GM10847 (cell line): Measurements from ENCODE around the gene MT1X.

Source experiments
- POLR2A ChIP-seq: IDR thresholded peaks from 2 replicates; pipeline ENCODE4 v1.6.1; 2011; ENCODE audit not compliant: insufficient read length; ENCODE audit errors: extremely low read depth

The MT1X gene

DNA sequence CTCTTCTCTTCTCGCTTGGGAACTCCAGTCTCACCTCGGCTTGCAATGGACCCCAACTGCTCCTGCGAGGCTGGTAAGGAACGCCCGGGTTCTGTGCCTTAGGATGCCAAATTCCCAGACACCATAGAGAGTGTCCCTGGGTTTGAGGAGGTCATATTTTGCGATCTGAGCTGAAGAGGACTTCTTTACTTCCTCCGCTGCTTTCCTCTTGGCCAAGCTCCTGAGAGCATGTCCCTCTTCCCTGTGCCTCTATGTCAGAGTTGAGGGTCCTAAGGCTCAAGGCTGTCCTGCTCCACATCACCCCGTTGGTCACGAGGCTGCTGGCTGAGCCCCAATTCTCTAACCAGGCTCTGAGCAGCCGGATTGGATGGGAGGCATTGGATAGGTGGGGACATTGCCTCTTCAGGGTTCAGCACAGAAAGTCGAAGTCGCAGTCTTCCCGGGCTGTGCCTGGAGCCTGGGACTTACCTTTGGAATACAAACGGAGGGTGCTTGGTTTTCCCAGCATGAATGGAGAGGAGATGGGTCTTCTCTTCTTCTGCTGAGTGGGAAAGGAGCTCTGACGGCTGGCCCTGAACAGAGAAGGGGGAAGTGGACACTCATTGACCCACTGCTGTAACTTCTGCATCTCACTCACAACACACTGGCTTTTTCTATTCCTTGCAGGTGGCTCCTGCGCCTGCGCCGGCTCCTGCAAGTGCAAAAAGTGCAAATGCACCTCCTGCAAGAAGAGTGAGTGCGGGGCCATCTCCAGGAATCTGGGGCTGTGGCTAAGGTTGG, 12.2 kb upstream of the MT1X start:
- no peak for TF ChIP-seq POLR2A

DNA sequence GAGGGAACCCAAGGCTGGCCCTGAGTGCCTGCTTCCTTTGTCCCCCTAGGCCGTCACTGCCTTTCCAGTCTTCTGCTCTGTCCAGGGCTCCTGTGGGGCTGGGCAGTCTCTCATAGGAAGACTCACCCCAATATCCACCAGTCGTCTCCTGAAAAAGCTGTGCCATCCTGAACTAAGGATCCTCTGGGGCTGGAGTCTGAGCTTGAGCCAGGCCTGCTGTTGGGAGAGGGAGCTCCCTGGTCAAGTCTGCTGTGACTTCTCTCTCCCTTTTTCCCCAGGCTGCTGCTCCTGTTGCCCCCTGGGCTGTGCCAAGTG, 11.7 kb upstream of the MT1X start:
- TF ChIP-seq POLR2A, result no peak

DNA sequence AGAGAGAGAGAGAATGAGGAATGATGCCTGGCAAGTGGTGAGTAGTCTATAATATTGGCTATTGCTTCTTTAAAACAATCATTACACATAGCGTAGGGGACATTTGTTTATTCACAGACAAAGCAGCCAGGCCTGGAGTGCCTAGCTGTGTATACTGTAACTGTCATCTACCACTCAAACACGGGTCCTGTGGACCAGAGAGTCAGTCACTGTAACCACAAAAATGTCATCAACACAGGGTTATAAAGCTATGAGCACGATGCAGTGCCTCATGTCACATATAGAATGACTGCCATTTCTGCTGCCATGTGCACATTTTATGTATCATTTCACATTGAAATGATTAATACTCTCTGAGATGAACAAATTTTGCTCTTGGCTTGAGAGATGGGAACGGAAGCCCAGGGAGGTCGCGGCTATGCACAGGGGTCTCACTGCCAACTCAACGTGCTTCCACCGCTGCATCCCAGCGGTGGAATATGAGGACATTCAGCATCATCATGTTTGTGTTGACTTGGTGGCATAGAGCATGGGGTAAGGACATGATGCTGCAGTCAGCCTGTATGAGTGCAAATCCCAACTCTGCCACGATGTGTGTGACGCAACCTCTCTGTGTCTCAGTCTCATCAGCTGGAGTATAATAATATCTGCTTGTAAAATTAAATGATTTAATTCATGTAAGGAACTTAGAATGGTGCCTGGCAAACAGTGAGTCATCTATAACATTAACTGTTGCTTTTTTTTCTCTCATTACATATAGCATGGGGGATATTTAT, 9.3 kb upstream of the MT1X start:
- no peak for TF ChIP-seq POLR2A

DNA sequence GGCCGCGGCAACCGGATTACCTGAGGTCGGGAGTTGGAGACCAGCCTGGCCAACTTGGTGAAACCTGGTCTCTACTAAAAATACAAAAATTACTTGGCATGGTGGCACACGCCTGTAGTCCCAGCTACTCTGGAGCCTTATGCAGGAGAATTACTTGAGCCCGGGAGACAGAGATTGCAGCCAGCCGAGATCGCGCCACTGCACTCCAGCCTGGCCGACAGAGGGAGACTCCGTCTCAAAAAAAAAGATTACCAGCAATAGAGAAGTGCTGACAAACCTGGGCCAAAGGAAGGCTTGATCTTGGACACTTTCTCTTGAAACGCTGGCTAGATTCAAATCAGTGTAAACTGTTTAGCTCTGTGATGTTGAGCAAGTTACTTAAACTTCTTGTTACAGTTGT, 8.3 kb upstream of the MT1X start:
- no peak for TF ChIP-seq POLR2A

DNA sequence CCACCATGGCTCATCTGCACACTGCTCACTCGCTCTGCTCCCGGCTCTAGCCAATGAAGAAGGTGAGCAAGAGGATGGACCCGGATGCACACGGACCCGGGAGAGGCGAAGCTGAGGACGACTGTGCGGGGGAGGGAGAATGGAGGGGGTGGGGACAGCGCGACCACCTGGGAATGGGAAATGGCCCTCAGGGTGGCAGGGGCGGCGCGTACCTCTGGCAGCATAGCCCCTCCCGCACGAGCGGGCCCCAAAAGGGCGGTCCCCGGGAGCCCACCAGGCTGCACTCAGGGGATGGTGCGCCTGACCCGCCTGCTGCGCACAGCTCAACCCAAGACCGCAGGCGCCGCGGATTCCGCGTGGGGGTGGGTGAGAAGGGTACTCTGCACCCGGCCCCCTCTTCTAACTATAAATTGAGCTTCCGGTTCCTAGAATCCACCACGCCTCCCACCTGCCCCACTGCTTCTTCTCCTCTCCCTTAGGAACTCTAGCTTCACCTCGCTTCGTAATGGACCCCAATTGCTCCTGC, 6.5 kb upstream of the MT1X start:
- no peak for TF ChIP-seq POLR2A

DNA sequence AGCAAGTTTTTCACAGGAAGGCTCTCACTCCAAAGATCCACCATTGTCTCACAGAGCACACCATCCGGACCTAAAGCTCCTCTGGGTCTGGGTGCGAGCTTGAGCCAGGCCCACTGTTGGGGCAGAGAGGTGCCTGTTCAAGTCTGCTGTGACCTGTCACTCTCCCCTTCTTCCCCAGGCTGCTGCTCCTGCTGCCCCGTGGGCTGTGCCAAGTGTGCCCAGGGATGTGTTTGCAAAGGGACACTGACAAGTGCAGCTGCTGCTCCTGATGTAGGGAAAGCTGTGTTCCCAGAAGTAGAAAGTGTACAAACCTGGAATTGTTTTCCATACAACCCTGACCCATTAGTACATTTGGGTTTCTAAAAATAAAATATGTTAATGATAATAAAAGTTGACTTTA, 4.8 kb upstream of the MT1X start:
- TF ChIP-seq POLR2A, result no peak

DNA sequence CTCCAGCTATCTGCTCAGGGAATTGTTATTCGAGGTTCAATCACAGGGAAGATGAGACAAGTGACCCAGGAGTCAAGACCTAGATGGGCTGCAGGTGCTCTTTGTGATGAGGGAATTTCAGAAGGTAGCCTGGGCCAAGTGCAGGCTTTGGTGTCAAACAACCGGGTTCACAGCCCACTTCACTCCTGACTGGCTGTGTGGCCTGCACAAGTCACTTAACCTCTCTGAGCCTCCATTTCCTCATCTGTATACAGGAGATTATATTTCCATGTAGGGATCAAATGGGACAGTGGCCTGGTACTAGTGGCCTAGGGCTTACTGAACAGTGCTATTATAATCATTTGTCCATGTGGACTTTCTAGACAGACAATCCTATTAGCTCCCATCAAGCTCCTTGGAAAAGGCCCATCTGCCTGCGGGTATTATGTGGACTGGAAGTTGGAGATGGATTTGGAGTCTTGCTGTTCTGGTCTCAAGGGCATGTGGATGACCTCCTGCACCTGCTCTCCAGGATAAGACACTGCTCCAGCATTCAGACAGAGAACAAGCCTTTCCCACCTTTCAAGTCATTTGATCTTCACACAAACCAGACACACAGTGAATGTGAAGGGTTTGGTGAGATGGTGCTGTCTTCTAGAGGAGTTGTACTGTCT, 3.1 kb upstream of the MT1X start:
- no peak for TF ChIP-seq POLR2A

DNA sequence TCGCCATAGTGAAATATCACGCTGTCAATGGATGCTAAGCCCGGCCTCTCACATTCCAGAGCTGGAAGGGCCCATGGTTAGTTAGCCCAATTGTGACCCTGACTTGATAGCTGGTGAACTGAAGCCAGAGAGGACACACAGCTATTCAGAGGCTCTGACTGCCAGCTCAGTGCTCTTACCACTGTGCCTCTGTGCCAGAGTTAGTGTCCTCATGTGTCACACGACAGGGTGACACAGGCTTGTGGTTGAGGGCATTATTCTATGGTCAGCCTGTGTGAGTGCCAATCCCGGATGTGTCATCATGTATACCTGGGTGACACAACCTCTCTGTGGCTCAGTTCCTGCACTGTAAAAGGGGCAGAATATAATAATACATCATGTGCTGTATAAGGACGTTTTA, 2.5 kb upstream of the MT1X start:
- TF ChIP-seq POLR2A, result no peak

DNA sequence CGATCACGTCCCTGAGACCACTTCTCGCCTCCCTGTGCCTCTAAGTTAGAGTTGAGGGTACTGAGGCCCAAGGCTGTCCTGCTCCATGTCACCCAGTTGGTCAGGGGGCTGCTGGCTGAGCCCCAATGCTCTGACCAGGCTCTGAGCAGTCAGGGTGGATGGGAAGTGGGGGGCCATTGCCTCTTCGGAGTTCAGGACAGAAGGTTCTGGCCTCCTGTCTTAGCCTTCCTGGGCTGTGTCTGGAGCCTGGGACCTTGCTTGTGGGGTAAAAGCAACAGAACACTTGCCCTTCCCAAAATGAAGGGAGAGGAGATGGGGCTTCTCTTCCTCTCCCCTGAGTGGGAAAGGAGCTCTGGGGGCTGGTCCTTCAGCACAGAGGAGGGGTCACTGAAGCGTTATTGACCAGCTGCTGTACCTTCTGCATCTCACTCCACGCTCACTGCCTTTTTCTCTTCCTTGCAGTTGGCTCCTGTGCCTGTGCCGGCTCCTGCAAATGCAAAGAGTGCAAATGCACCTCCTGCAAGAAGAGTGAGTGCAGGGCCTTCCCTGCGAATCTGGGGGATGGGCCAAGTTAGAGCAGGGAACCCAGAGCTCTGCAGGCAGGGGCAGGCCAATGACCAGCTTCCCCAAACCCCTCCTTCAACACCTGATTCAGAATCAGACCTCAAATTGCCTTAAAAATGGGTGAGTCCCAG, 580 bp downstream of the MT1X start:
- TF ChIP-seq POLR2A, result no peak

DNA sequence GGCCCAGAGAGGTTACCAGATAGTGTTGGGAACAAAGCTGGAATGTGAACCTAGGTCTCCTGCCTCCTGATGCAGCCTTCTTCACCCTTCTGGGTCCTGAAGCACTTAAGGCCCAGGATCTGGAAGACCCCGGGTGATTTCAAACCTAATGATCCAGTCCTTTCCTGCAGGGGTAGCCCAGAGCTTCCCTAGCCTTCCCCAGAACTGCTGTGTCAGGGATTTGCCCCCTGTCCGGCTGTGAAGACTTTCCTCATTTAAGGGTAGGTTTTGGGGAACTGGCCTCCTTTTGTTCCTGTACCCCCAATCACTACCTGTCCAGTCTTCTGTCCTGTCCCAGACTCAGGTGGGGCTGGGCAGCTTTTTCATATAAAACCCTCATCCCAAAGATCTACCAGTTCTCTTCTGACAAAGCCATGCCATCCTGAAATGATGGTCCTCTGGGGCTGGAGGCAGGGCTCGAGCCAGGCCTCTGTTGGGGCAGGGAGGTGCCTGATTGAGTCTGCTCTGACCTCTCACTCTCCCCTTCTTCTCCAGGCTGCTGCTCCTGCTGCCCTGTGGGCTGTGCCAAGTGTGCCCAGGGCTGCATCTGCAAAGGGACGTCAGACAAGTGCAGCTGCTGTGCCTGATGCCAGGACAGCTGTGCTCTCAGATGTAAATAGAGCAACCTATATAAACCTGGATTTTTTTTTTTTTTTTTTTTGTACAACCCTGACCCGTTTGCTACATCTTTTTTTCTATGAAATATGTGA, 1.3 kb downstream of the MT1X start:
- TF ChIP-seq POLR2A, result no peak

DNA sequence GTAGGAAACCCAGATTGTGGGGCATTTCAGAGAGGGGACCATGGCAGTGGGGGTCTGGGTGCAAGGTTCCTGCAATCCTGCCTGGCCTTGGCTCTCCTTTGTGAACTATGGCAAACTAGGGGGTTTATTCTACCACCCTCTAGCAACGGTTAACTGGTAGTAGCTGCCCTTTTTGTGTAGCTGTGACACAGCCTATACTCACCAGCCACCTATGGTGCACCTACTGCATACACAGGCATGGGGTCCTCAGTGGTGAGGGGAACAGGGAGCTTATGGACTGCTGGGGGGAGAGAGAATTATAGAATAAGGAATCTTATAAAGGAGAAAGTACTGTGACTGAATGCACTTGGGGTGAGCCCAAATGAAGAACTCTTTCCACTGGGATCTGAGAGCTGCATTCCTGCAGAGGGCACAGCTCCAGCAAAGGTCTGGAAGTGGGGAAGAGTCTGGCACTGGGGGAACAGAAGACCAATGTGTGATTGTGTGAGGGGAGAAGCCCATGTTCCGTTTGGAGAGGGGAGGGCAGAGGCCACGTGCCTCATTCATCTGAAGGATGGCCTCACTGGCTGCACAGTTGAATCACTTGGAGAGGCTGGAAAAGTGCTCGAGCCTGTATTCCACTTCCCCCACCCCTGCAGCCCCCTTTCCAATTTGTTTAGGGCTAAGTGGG, 2.1 kb downstream of the MT1X start:
- TF ChIP-seq POLR2A, result no peak

DNA sequence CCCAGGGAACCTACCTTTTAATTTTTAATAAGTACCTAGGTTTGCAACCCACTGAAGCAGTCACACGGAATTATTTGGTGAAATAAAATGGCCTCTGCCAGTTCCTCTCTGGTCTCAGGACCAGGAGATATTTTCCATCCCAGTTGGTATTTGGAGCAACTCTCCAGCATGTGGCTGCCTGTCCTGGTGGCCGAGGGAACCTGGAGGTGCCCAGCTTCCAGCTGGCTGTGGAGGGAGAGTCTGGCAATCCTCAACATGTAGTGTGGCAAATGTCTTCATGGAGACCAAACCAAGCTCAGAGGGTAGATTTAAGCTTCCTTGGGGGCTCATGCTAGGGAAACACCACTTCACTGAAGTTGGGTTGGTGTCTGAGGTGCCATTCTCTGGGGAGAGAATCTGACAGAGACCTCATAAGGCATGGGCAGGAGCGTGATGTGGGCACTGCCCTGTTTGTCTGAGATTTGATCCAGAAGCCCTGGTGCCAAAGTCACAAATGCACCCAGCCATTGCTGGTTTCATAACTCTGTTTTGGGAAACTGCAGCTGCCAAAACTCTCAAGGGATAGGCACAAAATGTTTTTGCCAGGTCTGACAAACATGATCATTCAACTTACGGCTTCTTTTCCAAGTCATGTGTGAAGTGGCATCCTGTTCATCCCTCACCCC, 2.8 kb downstream of the MT1X start:
- TF ChIP-seq POLR2A, result no peak

DNA sequence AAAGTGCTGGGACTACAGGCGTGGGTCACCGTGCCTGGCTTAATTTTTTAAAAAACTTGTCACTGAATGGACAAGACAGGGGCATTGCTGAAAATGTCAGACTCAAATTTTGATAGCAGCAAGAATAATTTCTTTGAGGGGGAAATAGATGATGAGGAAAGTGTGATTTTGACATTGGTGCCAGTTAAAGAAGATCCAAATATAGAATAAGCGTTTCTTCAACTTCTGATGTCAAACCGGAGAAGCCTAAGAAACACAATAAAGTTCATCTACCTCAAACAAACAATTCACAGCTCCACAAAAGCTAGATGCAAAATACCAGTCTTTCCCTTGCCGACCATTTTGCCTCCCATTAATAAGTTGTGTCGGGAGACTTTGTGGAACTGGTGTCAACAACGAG, 4.5 kb downstream of the MT1X start:
- no peak for TF ChIP-seq POLR2A

DNA sequence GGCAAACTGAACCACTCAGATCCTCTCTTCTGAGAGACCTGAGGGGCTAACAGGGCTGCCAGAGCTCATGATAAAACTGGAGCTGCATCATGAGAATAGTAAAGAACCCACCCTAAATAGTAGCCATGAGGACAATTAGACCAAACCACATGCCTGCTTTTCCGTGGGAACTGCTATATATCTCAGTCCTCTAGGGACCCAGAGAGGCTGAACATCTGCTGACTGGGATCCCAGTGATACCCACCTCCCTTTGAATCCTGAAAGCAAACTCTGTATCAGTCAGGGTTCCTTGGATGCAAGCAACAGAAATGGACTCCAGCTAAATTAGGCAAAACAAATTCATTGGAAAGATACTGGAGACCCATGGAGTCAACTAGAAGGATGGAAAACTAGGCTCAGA, 6.5 kb downstream of the MT1X start:
- no peak for TF ChIP-seq POLR2A
